ENCODE results near the gene NOB1.

- TF ChIP-seq CTCF (conservative IDR thresholded peaks at IDR 0.05; ENCODE audit: low read depth, low read length), result no peak
- TF ChIP-seq, protein P1, sequence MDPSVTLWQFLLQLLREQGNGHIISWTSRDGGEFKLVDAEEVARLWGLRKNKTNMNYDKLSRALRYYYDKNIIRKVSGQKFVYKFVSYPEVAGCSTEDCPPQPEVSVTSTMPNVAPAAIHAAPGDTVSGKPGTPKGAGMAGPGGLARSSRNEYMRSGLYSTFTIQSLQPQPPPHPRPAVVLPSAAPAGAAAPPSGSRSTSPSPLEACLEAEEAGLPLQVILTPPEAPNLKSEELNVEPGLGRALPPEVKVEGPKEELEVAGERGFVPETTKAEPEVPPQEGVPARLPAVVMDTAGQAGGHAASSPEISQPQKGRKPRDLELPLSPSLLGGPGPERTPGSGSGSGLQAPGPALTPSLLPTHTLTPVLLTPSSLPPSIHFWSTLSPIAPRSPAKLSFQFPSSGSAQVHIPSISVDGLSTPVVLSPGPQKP (IDR thresholded peaks at IDR 0.05; ENCODE audit: borderline replicate concordance, low read depth, low read length), result no peak
- TF ChIP-seq, protein P2, sequence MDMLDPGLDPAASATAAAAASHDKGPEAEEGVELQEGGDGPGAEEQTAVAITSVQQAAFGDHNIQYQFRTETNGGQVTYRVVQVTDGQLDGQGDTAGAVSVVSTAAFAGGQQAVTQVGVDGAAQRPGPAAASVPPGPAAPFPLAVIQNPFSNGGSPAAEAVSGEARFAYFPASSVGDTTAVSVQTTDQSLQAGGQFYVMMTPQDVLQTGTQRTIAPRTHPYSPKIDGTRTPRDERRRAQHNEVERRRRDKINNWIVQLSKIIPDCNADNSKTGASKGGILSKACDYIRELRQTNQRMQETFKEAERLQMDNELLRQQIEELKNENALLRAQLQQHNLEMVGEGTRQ (IDR thresholded peaks at IDR 0.05; ENCODE audit: low read depth, low read length), result no peak
- no peak for TF ChIP-seq RFX5 (IDR thresholded peaks at IDR 0.05; ENCODE audit: low read depth, low read length)
Measured at GRCh38 chr16:69762814-69763598, 8.3 kb upstream of the NOB1 start.

All from IMR-90 (cell line).